ENCODE data around the gene FXR2.

FXR2 gene

DNA sequence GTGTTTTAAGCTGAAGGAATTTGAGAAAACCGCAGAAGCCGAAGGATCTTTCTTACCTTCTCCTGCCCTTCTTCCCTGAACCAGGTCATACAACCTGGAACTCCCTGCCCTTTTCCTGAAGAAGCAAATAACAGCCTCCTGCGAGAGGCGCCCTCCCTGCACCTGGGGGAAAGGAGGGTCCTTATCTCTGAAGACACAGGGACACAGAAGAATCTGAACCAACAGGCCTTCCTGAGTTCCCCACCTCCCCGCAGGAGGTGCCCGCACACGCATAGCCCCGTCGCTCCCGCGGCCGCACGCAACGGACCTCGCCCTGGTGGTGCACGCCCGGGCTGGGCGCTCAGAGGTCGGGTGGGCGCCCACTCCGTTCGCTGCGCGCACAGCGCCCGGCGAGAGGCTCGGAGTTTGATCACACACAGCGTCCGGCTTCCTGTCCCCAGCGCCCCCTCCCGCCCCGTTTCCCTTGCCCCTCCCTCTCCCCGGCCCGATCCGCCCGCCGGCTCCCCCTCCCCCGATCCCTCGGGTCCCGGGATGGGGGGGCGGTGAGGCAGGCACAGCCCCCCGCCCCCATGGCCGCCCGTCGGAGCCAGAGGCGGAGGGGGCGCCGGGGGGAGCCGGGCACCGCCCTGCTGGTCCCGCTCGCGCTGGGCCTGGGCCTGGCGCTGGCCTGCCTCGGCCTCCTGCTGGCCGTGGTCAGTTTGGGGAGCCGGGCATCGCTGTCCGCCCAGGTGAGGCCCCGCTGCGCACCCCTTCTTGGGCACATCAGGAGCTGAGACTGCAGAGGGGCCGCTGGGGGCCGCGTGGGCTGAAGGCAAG lies 65.9 kb downstream of the FXR2 start, which contains the start of gene TNFSF12:
TNFSF12 (plus strand) TSS at position 474 of the 816 bp plus-strand sequence; CDS start at position 570, 96 bp downstream.
- DNase-seq (ENCODE audit: low spot score): peak; percentile 44

GRCh38 chr17:7544911-7545310 lies 69.8 kb downstream of the FXR2 start:
- DNase-seq (ENCODE audit: low spot score): no peak
